HG03469 (cell line): ENCODE data around the gene CDH23.
A peak's percentile ranks its signal among the peaks of the same experiment; 100 is the strongest.

Experiments
- ATAC-seq: cut with Tn5 transposase; IDR thresholded peaks from one replicate; pipeline ENCODE4 v1.9.1; 2021; ENCODE audit warnings: mild to moderate bottlenecking, moderate library complexity, moderate number of reproducible peaks; ENCODE audit not compliant: unreplicated experiment

Gene CDH23

GRCh38 chr10:71761541-71762113 is 364.9 kb downstream of the CDH23 start:
- ATAC-seq: no peak

GRCh38 chr10:71762324-71762723 is 365.6 kb downstream of the CDH23 start:
- ATAC-seq: no peak

DNA sequence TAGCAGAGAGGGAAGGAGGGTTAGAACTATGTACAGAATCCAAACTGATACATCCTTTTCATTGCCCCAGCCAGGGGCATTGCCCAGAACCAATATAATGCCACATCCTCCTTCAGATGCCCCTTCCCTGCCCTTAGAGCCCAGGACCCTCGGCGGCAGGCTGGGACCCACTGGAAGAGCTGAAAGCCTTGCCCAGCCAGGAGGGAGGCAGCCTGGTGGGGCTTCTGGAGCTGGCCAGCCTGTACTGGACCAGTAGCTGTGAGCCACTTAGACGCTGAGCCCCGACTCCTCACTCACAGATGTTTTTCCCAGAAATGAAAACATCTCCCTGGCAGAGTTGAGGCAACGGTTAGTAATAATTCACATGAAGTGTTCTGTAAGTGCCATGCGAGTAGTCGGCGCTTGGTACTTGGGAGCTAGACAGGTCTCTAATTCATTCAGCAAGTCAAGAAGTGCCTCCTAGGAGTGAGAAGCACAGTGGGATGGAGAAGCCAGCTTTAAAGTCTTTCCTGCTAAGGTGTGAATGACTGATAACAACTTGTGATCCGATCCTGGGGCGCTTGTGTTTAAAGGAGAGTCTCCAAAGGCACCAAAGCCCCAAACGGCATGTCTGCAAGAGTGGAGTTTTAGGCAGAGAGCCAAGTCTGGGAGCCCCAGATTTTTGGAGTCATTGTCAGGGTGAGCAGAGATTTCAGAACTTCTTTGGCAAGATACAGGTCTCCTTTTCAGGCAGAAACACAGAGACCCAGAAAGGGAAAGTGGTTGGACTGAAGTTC is 366.8 kb downstream of the CDH23 start:
- no peak for ATAC-seq

- no peak for ATAC-seq
Observed at GRCh38 chr10:71765176-71765904, 368.6 kb downstream of the CDH23 start.

- ATAC-seq: no peak
Observed at GRCh38 chr10:71765906-71766716, 369.4 kb downstream of the CDH23 start.

GRCh38 chr10:71766717-71767419 is 370.1 kb downstream of the CDH23 start:
- no peak for ATAC-seq

- ATAC-seq: no peak
Observed at GRCh38 chr10:71767420-71768035, 370.8 kb downstream of the CDH23 start.

DNA sequence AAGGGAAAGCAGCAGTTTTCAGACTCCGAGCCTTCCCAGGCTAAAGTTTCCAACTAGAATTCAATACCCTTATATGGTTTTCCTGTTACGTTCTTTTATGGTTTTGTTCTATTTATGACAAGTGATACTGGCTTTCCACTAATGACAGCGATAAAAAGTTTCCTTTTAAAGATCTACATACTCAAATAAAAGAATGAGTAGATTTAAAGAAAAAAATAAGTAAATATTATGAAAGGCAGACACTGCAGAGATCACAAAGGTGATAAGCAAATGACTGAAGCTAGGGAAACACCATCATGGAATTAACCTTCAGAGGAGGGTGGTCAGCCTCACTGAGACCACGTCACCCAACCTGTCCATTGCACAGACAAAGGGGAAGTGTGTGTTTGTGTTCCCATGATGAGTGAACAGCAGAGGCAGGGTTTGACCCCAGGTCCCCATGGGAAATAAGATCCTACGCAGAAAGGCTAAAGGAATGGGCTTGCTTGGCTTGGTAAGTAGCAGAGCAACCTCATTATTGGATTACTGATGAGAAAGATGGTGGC is 372.6 kb downstream of the CDH23 start:
- ATAC-seq: peak; percentile 8

DNA sequence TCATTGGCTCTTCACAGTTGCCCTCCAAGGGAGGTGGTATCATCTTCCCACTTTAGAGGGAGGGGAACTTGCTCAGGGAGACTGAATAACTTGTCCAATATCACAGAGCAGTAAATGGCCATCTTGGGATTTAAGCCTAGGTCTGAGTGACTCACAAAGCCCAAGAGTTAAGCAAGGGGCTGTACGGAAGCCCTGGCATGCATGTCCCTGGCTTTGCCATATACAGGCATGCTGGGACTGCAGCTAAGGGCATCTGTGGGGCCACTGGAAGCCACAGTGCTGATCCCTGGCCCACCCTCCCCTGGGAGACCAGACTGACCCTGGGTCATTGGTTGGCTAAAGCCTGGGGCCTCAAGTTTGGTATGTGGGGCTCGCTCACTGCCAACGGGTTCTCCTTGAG is 373.5 kb downstream of the CDH23 start:
- ATAC-seq: no peak

GRCh38 chr10:71770789-71771188 is 374.1 kb downstream of the CDH23 start:
- ATAC-seq: no peak

- no peak for ATAC-seq
Observed at GRCh38 chr10:71771204-71771603, 374.5 kb downstream of the CDH23 start.

DNA sequence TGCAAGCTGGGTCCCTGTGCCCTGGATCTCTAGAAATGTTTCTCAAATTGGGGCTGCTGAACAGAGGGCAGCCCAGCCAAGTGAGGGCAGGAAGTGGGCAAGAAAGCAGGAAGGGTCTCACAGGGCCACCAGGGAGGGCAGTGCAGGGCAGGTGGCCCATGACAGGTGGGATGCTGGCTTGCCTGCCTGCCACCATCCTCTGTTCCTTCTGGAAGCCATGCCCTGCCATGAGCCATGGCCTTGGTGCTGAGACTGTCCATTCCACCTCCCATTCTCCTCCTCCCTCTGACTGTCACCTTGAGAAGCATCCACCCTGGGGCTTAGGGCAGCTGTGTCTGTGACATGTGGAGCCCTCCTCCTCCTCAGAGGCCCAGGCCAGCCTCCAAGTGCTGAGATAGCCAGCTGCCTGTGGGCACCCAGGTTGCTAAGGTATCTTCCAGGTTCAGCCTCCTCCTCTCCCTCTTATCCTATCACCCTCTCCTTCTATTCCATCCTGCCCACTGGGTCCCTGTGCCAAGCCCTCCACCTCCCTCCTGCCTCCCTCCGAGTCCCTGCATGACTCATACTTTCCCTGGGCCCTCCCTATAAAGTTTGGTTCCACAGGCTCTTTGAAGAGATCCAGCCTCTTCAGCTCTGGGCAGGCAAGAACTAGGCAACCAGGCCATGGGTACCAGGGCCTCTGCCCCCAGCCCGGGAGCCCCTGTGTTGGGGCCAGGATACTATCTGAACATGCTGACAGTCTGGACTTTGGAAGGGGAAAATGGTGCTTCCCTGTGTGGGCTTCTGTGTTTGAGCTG is 375.3 kb downstream of the CDH23 start:
- no peak for ATAC-seq

DNA sequence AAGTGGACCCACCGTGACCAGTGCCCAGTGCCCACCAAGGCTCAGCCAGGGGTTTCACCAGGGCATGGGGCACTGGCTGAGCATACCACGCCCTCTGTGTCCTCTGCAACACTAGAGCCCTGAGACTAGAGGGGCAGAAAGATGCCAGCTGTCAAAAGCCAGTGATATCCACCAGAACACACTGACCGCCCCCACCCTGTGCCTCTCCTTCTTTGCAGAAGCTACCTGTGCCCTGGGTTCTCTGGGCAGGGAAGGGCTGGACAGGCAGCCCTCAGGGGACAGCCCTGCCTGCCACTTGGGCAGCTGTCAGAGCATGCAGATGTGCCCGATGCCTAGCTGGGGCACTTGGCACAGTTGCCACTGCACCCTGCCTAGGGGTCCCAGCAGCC is 376.1 kb downstream of the CDH23 start:
- no peak for ATAC-seq

- ATAC-seq: peak; percentile 30
Observed at GRCh38 chr10:71773221-71773971, 376.7 kb downstream of the CDH23 start, which contains the start of gene VSIR. Gene VSIR (minus strand): TSS chr10:71773520. CDS start chr10:71773439, 81 bp downstream.

GRCh38 chr10:71774916-71775702 is 378.4 kb downstream of the CDH23 start:
- ATAC-seq: no peak

- no peak for ATAC-seq
Observed at GRCh38 chr10:71776481-71776925, 379.8 kb downstream of the CDH23 start.
